HL-60 (cell line): ENCODE results near the gene PIK3CG.

ENCODE experiments used
- DNase-seq, 2 experiments: peaks; one replicate each; pipeline ENCODE4 v3.0.0-alpha.2; 2010 to 2020; ENCODE audit warnings: low read depth in 1 of 2, low spot score in 1 of 2
- H3K27ac ChIP-seq: fragments of 250-450 bp; sonication (Bioruptor Pico); replicated peaks from 2 replicates; pipeline ENCODE4 v1.5.1; 2020; ENCODE audit warnings: mild to moderate bottlenecking, moderate library complexity
- H3K27me3 ChIP-seq: fragments of 250-450 bp; sonication (Bioruptor Pico); 2 replicates; pipeline ENCODE4 v1.5.1; 2021; ENCODE audit warnings: mild to moderate bottlenecking, moderate library complexity; ENCODE audit not compliant: insufficient read depth, poor library complexity, severe bottlenecking
- H3K4me3 ChIP-seq: replicated peaks from 2 replicates; pipeline ENCODE4 v1.5.1; 2011; ENCODE audit warnings: mild to moderate bottlenecking, control low read depth, low read length; ENCODE audit not compliant: insufficient read depth
- CTCF ChIP-seq: IDR thresholded peaks from one replicate; pipeline ENCODE4 v1.5.1; 2011; ENCODE audit warnings: low read length, control low read depth, inconsistent platforms; ENCODE audit not compliant: insufficient read depth
- GABPA ChIP-seq: IDR thresholded peaks from 2 replicates; pipeline ENCODE4 v1.6.1; 2012; ENCODE audit warnings: low read depth
- POLR2AphosphoS5 ChIP-seq: IDR thresholded peaks from 2 replicates; pipeline ENCODE4 v1.6.1; 2012; ENCODE audit warnings: low read depth
- REST ChIP-seq: IDR thresholded peaks from 2 replicates; pipeline ENCODE4 v1.6.1; 2012; ENCODE audit warnings: low read depth; ENCODE audit not compliant: insufficient replicate concordance
- SPI1 ChIP-seq: IDR thresholded peaks from 2 replicates; pipeline ENCODE4 v1.6.1; 2012; ENCODE audit warnings: low read depth, mild to moderate bottlenecking, borderline replicate concordance

PIK3CG gene

GRCh38 chr7:106836816-106837215 is 28.3 kb upstream of the PIK3CG start:
- TF ChIP-seq GABPA (no peak), SPI1 (no peak), REST (no peak), CTCF (no peak), POLR2AphosphoS5 (no peak)
- Histone ChIP-seq H3K27me3 (no peaks in the 10 kb centered on the region), H3K4me3 (no peak overlapping the region), H3K27ac (no peak overlapping the region)
- DNase-seq: no peak

- Histone ChIP-seq H3K27me3 (no peaks in the 10 kb centered on the region), H3K4me3 (no peak overlapping the region), H3K27ac (no peak overlapping the region)
- no peak for DNase-seq
- TF ChIP-seq CTCF: no peak
- no peak for TF ChIP-seq GABPA
- no peak for TF ChIP-seq POLR2AphosphoS5
- no peak for TF ChIP-seq SPI1
- TF ChIP-seq REST: no peak
These were observed 25.6 kb upstream of the PIK3CG start for GRCh38 chr7:106839511-106839910.

GRCh38 chr7:106840342-106840741 is 24.7 kb upstream of the PIK3CG start:
- no peaks in the 10 kb centered on the region for H3K27me3 ChIP-seq
- TF ChIP-seq CTCF (no peak), POLR2AphosphoS5 (no peak), GABPA (no peak), SPI1 (no peak), REST (no peak)

More at GRCh38 chr7:106840342-106840741, 24.7 kb upstream of the PIK3CG start:
- Histone ChIP-seq H3K27ac (no peak overlapping the region), H3K4me3 (no peak overlapping the region)
- no peak for DNase-seq
